MM.1S (cell line): ENCODE results near the gene MYOZ1.

Source experiments
- CTCF ChIP-seq: fragments of 300-600 bp; sonication (generic); IDR thresholded peaks from 2 replicates; pipeline ENCODE4 v1.5.1; 2016; ENCODE audit warnings: antibody characterized with exemption, low read length, mixed read lengths
- EZH2 ChIP-seq: fragments of 300-600 bp; sonication (generic); optimal IDR thresholded peaks from 2 replicates; pipeline ENCODE3; 2017; ENCODE audit warnings: low read depth, mild to moderate bottlenecking, antibody characterized with exemption, low read length, mixed read lengths
- EZH2phosphoT487 ChIP-seq: fragments of 300-600 bp; sonication (generic); IDR thresholded peaks from 2 replicates; pipeline ENCODE4 v1.6.1; 2018; ENCODE audit warnings: antibody characterized with exemption, low read length

GRCh38 chr10:73584737-73585136, 56.5 kb downstream of the MYOZ1 start:
- no peak for TF ChIP-seq EZH2
- no peak for TF ChIP-seq CTCF
- TF ChIP-seq EZH2phosphoT487, result no peak
